H1 (cell line): Measurements from ENCODE around the gene H2BK1. TPM values are rescaled to one million over a fixed set of nuclear protein-coding genes. Genes with fewer than 3 reads are reported as not detected.

Experiments
- CTCF ChIA-PET: fragments of 300-600 bp; sonication (Branson Sonifier 250); formaldehyde crosslinking; loops from one replicate; lab custom pipeline; 2021; ENCODE audit not compliant: partially characterized antibody; lab: Charles Lee
- POLR2A ChIA-PET: fragments of 300-600 bp; sonication (Branson Sonifier 250); formaldehyde crosslinking; loops from one replicate; lab custom pipeline; 2021; ENCODE audit warnings: inconsistent platforms; ENCODE audit not compliant: partially characterized antibody; lab: Charles Lee
- DNase-seq, 2 experiments: peaks; one replicate each; pipeline versions ENCODE4 v3.0.0 to v3.0.0-alpha.2; 2010 to 2022; ENCODE audit warnings: low spot score in 2 of 2, low read depth in 1 of 2, mixed read lengths in 1 of 2
- FAIRE-seq: peaks from 2 replicates; lab custom pipeline; 2011; peaks lifted over from hg19 to GRCh38; lab: Jason Lieb, UNC
- H2AFZ ChIP-seq: 2 replicates; pipeline ENCODE4 v1.8.1; 2012; ENCODE audit warnings: low read length, inconsistent platforms
- H2AK5ac ChIP-seq: 2 replicates; pipeline ENCODE4 v1.6.1; 2013; ENCODE audit warnings: low read depth, low read length
- H2BK120ac ChIP-seq: replicated peaks from 2 replicates; pipeline ENCODE3; 2013; ENCODE audit warnings: low read depth, low read length, inconsistent platforms
- H2BK12ac ChIP-seq: 2 replicates; pipeline ENCODE4 v1.6.1; 2013; ENCODE audit warnings: low read depth, low read length
- H2BK15ac ChIP-seq: 2 replicates; pipeline ENCODE4 v1.6.1; 2013; ENCODE audit warnings: low read length
- H2BK20ac ChIP-seq: 2 replicates; pipeline ENCODE4 v1.6.1; 2013; ENCODE audit warnings: low read length
- H2BK5ac ChIP-seq: 2 replicates; pipeline ENCODE4 v1.6.1; 2013; ENCODE audit warnings: low read depth, low read length
- H3K14ac ChIP-seq: 2 replicates; pipeline ENCODE4 v1.6.1; 2013; ENCODE audit warnings: inconsistent platforms; ENCODE audit not compliant: insufficient read length
- H3K18ac ChIP-seq: 2 replicates; pipeline ENCODE4 v1.6.1; 2013; ENCODE audit warnings: low read length; ENCODE audit errors: extremely low read depth
- H3K23ac ChIP-seq: 2 replicates; pipeline ENCODE4 v1.6.1; 2013; ENCODE audit warnings: inconsistent platforms; ENCODE audit not compliant: insufficient read length
- H3K23me2 ChIP-seq: 2 replicates; pipeline ENCODE4 v1.6.1; 2013; ENCODE audit warnings: low read depth, low read length
- H3K27ac ChIP-seq: 2 replicates; pipeline ENCODE4 v1.6.1; 2011; ENCODE audit warnings: low read depth, low read length, inconsistent platforms
- H3K27me3 ChIP-seq, 4 experiments: replicated peaks in 1 of 4; 1 replicate in 1 of 4; 2 replicates in 3 of 4; pipeline versions ENCODE4 v1.6.1 to v1.8.1; 2011 to 2013; ENCODE audit warnings: low read length in 3 of 4, mild to moderate bottlenecking in 3 of 4, inconsistent platforms in 2 of 4, mixed read lengths in 2 of 4, moderate library complexity in 1 of 4; ENCODE audit not compliant: control insufficient read depth in 3 of 4, insufficient read depth in 3 of 4; ENCODE audit errors: extremely low read depth in 1 of 4
- H3K36me3 ChIP-seq, 4 experiments: 2 replicates each; pipeline versions ENCODE4 v1.6.1 to v1.8.1; 2011 to 2013; ENCODE audit warnings: mild to moderate bottlenecking in 4 of 4, low read length in 3 of 4, moderate library complexity in 2 of 4, control low read depth in 1 of 4, inconsistent platforms in 1 of 4; ENCODE audit not compliant: insufficient read depth in 4 of 4, control insufficient read depth in 2 of 4
- H3K4ac ChIP-seq: replicated peaks from 2 replicates; pipeline ENCODE3; 2013; ENCODE audit warnings: low read length, low read depth, mixed read lengths, inconsistent platforms; ENCODE audit not compliant: insufficient read length
- H3K4me1 ChIP-seq, 4 experiments: replicated peaks in 1 of 4; 1 replicate in 1 of 4; 2 replicates in 3 of 4; pipeline versions ENCODE4 v1.6.1 to v1.8.1; 2011 to 2013; ENCODE audit warnings: low read length in 3 of 4, inconsistent platforms in 2 of 4, mixed read lengths in 1 of 4; ENCODE audit not compliant: insufficient read depth in 4 of 4, control insufficient read depth in 3 of 4
- H3K4me2 ChIP-seq, 2 experiments: 2 replicates each; pipeline versions ENCODE4 v1.6.1 to v1.8.1; 2011 to 2013; ENCODE audit warnings: low read depth in 2 of 2, low read length in 2 of 2, control low read depth in 1 of 2, inconsistent platforms in 1 of 2, mild to moderate bottlenecking in 1 of 2; ENCODE audit not compliant: insufficient read depth in 1 of 2
- H3K4me3 ChIP-seq, 4 experiments: fragments of 200-600, 300-600 bp in 1 of 4; sonication (generic), shearing (Covaris generic), sonication (Bioruptor Twin) in 1 of 4; 2 replicates each; pipeline versions ENCODE4 v1.5.1 to v1.8.1; 2011 to 2016; ENCODE audit warnings: low read length in 4 of 4, low read depth in 3 of 4, control low read depth in 2 of 4, inconsistent platforms in 2 of 4, mild to moderate bottlenecking in 2 of 4, mixed read lengths in 1 of 4, moderate library complexity in 1 of 4; ENCODE audit not compliant: insufficient read depth in 2 of 4; ENCODE audit errors: extremely low read depth in 1 of 4
- H3K56ac ChIP-seq: replicated peaks from 2 replicates; pipeline ENCODE3; 2013; ENCODE audit warnings: low read depth, mild to moderate bottlenecking, mixed read lengths, low read length, inconsistent platforms; ENCODE audit not compliant: insufficient read length
- H3K79me1 ChIP-seq: 2 replicates; pipeline ENCODE4 v1.6.1; 2013; ENCODE audit warnings: low read depth, low read length, control low read depth
- H3K79me2 ChIP-seq, 2 experiments: 2 replicates each; pipeline versions ENCODE4 v1.6.1 to v1.8.1; 2012 to 2013; ENCODE audit warnings: low read length in 2 of 2, mild to moderate bottlenecking in 2 of 2, inconsistent platforms in 1 of 2; ENCODE audit not compliant: insufficient read depth in 2 of 2, control insufficient read depth in 1 of 2
- H3K9ac ChIP-seq, 4 experiments: replicated peaks in 1 of 4; 1 replicate in 1 of 4; 2 replicates in 3 of 4; pipeline versions ENCODE4 v1.6.1 to v1.8.1; 2011 to 2013; ENCODE audit warnings: low read depth in 3 of 4, low read length in 3 of 4, control low read depth in 2 of 4, mild to moderate bottlenecking in 2 of 4, moderate library complexity in 2 of 4, inconsistent platforms in 1 of 4; ENCODE audit errors: extremely low read depth in 1 of 4
- H3K9me3 ChIP-seq, 2 experiments: 2 replicates each; pipeline versions ENCODE4 v1.6.1 to v1.8.1; 2012 to 2013; ENCODE audit warnings: mild to moderate bottlenecking in 2 of 2, moderate library complexity in 2 of 2, control low read depth in 1 of 2, inconsistent platforms in 1 of 2, low read depth in 1 of 2, low read length in 1 of 2, mixed read lengths in 1 of 2; ENCODE audit not compliant: insufficient read depth in 2 of 2
- H4K20me1 ChIP-seq, 2 experiments: replicated peaks in 1 of 2; 2 replicates each; pipeline versions ENCODE3 to v1.8.1; 2011 to 2013; ENCODE audit warnings: inconsistent platforms in 2 of 2, low read length in 2 of 2, mild to moderate bottlenecking in 1 of 2; ENCODE audit not compliant: insufficient read depth in 2 of 2, control insufficient read depth in 1 of 2
- H4K5ac ChIP-seq: 2 replicates; pipeline ENCODE4 v1.6.1; 2013; ENCODE audit warnings: low read length, low read depth, mixed read lengths, inconsistent platforms; ENCODE audit not compliant: insufficient read length
- H4K8ac ChIP-seq: 2 replicates; pipeline ENCODE4 v1.8.0; 2013; ENCODE audit warnings: mild to moderate bottlenecking, moderate library complexity, low read length, inconsistent platforms; ENCODE audit not compliant: insufficient read depth; ENCODE audit errors: extremely low read depth
- H4K91ac ChIP-seq: replicated peaks from 2 replicates; pipeline ENCODE3; 2013; ENCODE audit warnings: low read length, mixed read lengths, inconsistent platforms; ENCODE audit not compliant: insufficient read length
- ATF3 ChIP-seq: IDR thresholded peaks from 2 replicates; pipeline ENCODE4 v1.6.1; 2011; ENCODE audit warnings: low read depth, mild to moderate bottlenecking, low read length; ENCODE audit not compliant: insufficient read depth
- CTCF ChIP-seq, 3 experiments: IDR thresholded peaks; 1 replicate in 2 of 3; 2 replicates in 1 of 3; pipeline versions ENCODE4 v1.5.1 to v1.6.1; 2011; ENCODE audit warnings: low read length in 3 of 3, mild to moderate bottlenecking in 3 of 3, inconsistent platforms in 2 of 3, low read depth in 1 of 3, moderate library complexity in 1 of 3; ENCODE audit not compliant: insufficient read depth in 1 of 3; ENCODE audit errors: control extremely low read depth in 1 of 3
- KDM5A ChIP-seq: fragments of 200-600 bp; IDR thresholded peaks from 2 replicates; pipeline ENCODE4 v1.7.1; 2012; ENCODE audit warnings: mild to moderate bottlenecking, low read length, inconsistent platforms, mixed read lengths
- PHF8 ChIP-seq: fragments of 200-600 bp; sonication (generic); conservative IDR thresholded peaks from 2 replicates; pipeline ENCODE4 v1.7.1; 2012; ENCODE audit warnings: low read depth, mild to moderate bottlenecking, inconsistent platforms, low read length, moderate library complexity
- RBBP5 ChIP-seq: IDR thresholded peaks from 2 replicates; pipeline ENCODE4 v1.7.1; 2012; ENCODE audit warnings: low read depth, mild to moderate bottlenecking, inconsistent platforms, low read length, moderate library complexity, borderline replicate concordance
- WGBS, 2 experiments: shearing (Covaris generic) in 1 of 2; methylation state at CpG; one replicate each; pipeline versions ENCODE4 v1.1.6 to v1.1.7; 2013 to 2015; ENCODE audit warnings: low lambda C conversion rate in 2 of 2, mixed read lengths in 2 of 2, inconsistent platforms in 1 of 2, low coverage in 1 of 2, missing lambda C conversion rate in 1 of 2; ENCODE audit not compliant: insufficient replicate concordance in 2 of 2, insufficient coverage in 1 of 2, insufficient read length in 1 of 2; ENCODE audit errors: extremely low coverage in 1 of 2, missing lambda C conversion rate in 1 of 2; 5-methylcytosine and 5-hydroxymethylcytosine counted together
- polyA plus RNA-seq, 7 experiments: library from polyadenylated mRNA; depleted of rRNA in 3 of 7; stranded (reverse) in 5 of 7; unstranded in 2 of 7; fragments of >200 nt in 5 of 7; fragments of 200-250 nt in 2 of 7; gene quantifications; 1 replicate in 5 of 7; 2 replicates in 1 of 7; 4 replicates in 1 of 7; pipeline versions ENCODE4 v1.2.1 to v1.2.3, GENCODE V29; 2011 to 2013; ENCODE audit warnings: missing spikeins in 2 of 7, mixed read lengths in 2 of 7
- total RNA-seq: library from RNA; stranded (reverse); fragmentation: NEBNext Ultra II Directional; extraction: Animal tissue kit (Norgen Biotek cat#: 25700); gene quantifications from 2 replicates; pipeline ENCODE4 v1.2.1, GENCODE V29; 2021

H2BK1 gene
- total and polyA plus RNA-seq, 2 of the 8 experiments (the other 6 are each of a cell fraction or from before 2014, with no cell fraction given): not detected

GRCh38 chr7:151252561-151252835 lies 42.2 kb upstream of the H2BK1 start:
- Histone ChIP-seq H3K4me2 (peak overlapping the region; percentile 81 to 99), H3K4ac (peak overlapping the region; percentile 6), H3K36me3 (no peaks in the 10 kb centered on the region), H3K23me2 (peaks cover 25% of the 10 kb centered on the region), H2BK5ac (peak overlapping the region; percentile 41; the same call in 1 of the 2 replicates), H2BK15ac (peak overlapping the region; percentile 77; the same call in 1 of the 2 replicates), H4K8ac (no peak overlapping the region), H3K79me1 (no peaks in the 10 kb centered on the region), H2AFZ (no peak overlapping the region), H4K91ac (peak overlapping the region; percentile 58), H3K4me1 (peaks cover 0 to 39% (median 26%) of the 10 kb centered on the region in 4 experiments; a peak in 6 of 7 replicates), H3K79me2 (no peaks in the 10 kb centered on the region), H3K56ac (no peak overlapping the region), H3K14ac (no peak overlapping the region), H2BK12ac (peak overlapping the region; percentile 91; the same call in 1 of the 2 replicates), H3K9ac (peak overlapping the region in 1 of 4 experiments; percentile 58; a peak in 2 of 7 replicates), H3K27me3 (peaks cover 9 to 54% (median 42%) of the 10 kb centered on the region in 4 experiments), H3K23ac (no peak overlapping the region), H4K20me1 (peaks cover 0 to 3% of the 10 kb centered on the region in 2 experiments), H2BK20ac (no peak overlapping the region), H3K27ac (no peak overlapping the region), H2BK120ac (no peak overlapping the region), H3K4me3 (peak overlapping the region; percentile 45 to 81 (median 66)), H3K18ac (peak overlapping the region; percentile 94), H4K5ac (no peak overlapping the region), H2AK5ac (no peak overlapping the region; the same call in 1 of the 2 replicates), H3K9me3 (no peaks in the 10 kb centered on the region)
- 8% methylated on average over 7 of the region's 9 CpGs; no CpG with 5 or more reads in 1 of the 2 experiments for WGBS, 2 experiments
- ChIA-PET CTCF (interaction anchor here (0.6 to 3.3 kb wide), 8 partner anchors 8 to 127 kb away, joined by 3 to 14 read pairs (median 6); partner anchors contain the start of gene ABCF2), POLR2A (interaction anchor here (0.9 to 3.1 kb wide), 10 partner anchors 8 to 190 kb away, joined by 3 to 22 read pairs (median 4); partner anchors contain the start of genes ABCF2 and CHPF2)
- DNase-seq (peak in 1 of 2 experiments; percentile 64), FAIRE-seq (no peak)
- TF ChIP-seq PHF8 (no peak), CTCF (IDR thresholded peaks at IDR 0.05; ENCODE audit: control extremely low read depth in 1 of 3, insufficient read depth in 1 of 3, low read depth in 1 of 3, low read length in 3 of 3) (no peak), KDM5A (no peak), ATF3 (no peak), RBBP5 (0 out of 2 replicates have a peak, but pooled peaks have one; percentile 55)
